Gastrocnemius medialis (tissue), 4 donors: Measurements from ENCODE around the gene CCDC47. TPM values are rescaled to one million over a fixed set of nuclear protein-coding genes. Genes with fewer than 3 reads are reported as not detected.
"Not testable (repeated sequence)": the region's sequence is repeated elsewhere in the genome, so short reads cannot be mapped to it uniquely, and the experiment has no call there.

Experiments
- ATAC-seq, 2 donors: fragments of 150-250 bp; one replicate each; pipeline ENCODE4 v1.9.1; 2016
- DNase-seq, 2 donors: peaks; one replicate each; pipeline ENCODE4 v3.0.0-alpha.2; 2019
- H3K27ac ChIP-seq, 4 donors: fragments of 200-600 bp; sonication (generic); 1 replicate in 1 of 4; 2 replicates in 3 of 4; pipeline ENCODE4 v1.5.1; 2016 to 2018; ENCODE audit warnings: mild to moderate bottlenecking in 2 of 4, moderate library complexity in 1 of 4
- H3K27me3 ChIP-seq, 3 donors: fragments of 200-600 bp; sonication (generic) in 2 of 3; 1 replicate in 1 of 3; 2 replicates in 2 of 3; pipeline versions ENCODE4 v1.5.1 to v1.6.0; 2016 to 2019; ENCODE audit warnings: mild to moderate bottlenecking in 1 of 3, moderate library complexity in 1 of 3
- H3K36me3 ChIP-seq, 2 donors: fragments of 200-600 bp; sonication (generic) in 1 of 2; one replicate each; pipeline ENCODE4 v1.5.1; 2017 to 2018
- H3K4me1 ChIP-seq, 2 donors: fragments of 200-600 bp; sonication (generic) in 1 of 2; one replicate each; pipeline ENCODE4 v1.5.1; 2016 to 2017; ENCODE audit warnings: mild to moderate bottlenecking in 2 of 2
- H3K4me3 ChIP-seq, 4 donors: fragments of 200-600 bp; sonication (generic) in 3 of 4; 1 replicate in 1 of 4; 2 replicates in 3 of 4; pipeline ENCODE4 v1.5.1; 2016 to 2019; ENCODE audit warnings: mild to moderate bottlenecking in 2 of 4
- H3K9me3 ChIP-seq, 3 donors: fragments of 200-600 bp; sonication (generic) in 2 of 3; 1 replicate in 1 of 3; 2 replicates in 2 of 3; pipeline ENCODE4 v1.5.1; 2016 to 2019
- POLR2A ChIP-seq, 2 donors: fragments of 450-650 bp; IDR thresholded peaks; one replicate each; pipeline ENCODE4 v1.6.1; 2017; ENCODE audit warnings: antibody characterized with exemption in 2 of 2, mild to moderate bottlenecking in 2 of 2, moderate library complexity in 2 of 2
- in situ Hi-C, 4 donors: fragments of 200-750 bp; cut with MboI; loops; one replicate each; pipeline versions ENCODE4 v1.15.0 to v1.8.0; 2017; ENCODE audit warnings: low sequenced_read_pairs in 4 of 4
- intact Hi-C: fragments of 100-400 bp; cut with DNase I; formaldehyde crosslinking; loops from one replicate; pipeline ENCODE4 v1.15.1; 2023; ENCODE audit warnings: low total_unique reads
- total RNA-seq, 4 donors: library from RNA; depleted of rRNA; stranded (reverse); fragments of >200 nt; gene quantifications; one replicate each; pipeline versions ENCODE4 v1.1.0 to v1.2.3, GENCODE V29; 2016
- TF ChIP-seq, protein P1 (sequence below), 5 experiments: fragments of 450-650 bp in 3 of 5; fragments of 200-600 bp in 2 of 5; sonication (generic) in 2 of 5; IDR thresholded peaks in 4 of 5; conservative IDR thresholded peaks in 1 of 5; 1 replicate in 4 of 5; 2 replicates in 1 of 5; pipeline ENCODE4 v1.5.1; 2016 to 2019; ENCODE audit warnings: antibody characterized with exemption in 5 of 5, mild to moderate bottlenecking in 3 of 5, moderate library complexity in 3 of 5

Gene CCDC47
- total RNA-seq, 4 donors from 2014 or later: 81.0 to 110 (median 86.8) TPM

DNA sequence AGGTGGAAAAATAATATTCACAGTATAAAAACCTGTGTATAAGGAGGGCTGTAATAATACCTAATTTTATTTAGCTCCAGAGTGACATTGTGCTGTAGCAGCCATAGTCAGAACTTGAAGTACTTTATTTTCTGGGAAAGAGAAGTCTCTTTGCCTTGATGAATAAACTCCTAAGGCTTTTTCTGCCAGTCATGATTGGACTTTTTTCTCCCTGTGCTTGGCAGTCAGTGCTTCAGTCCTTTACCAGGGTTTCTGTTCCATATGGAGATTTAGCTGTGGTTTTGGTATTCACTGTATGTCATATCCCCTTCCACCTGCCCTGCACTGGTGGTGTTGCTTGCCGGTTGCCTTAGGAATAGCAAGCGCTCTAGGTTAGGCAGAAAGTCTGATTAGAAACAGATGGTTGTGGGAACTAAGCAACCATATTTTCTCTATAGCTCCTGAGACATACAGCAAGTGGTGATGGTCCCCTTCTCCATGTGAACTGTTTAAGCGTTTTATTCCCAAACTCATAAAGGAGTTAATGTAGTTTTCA, 25.2 kb upstream of the CCDC47 start:
- ATAC-seq: no peak

DNA sequence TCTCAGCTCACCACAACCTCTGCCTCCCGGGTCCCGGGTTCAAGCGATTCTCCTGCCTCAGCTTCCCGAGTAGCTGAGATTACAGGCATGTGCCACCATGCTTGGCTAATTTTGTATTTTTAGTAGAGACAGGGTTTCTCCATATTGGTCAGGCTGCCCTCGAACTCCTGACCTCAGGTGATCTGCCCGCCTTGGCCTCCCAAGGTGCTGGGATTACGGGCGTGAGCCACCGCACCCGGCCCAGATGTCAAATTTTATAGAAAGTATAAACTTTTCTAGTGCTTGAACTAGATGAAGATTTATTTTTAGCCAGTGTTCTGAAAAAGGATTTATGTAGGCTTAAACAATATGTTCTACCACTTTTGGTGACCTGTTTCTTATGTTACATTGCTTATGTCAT, 23.0 kb upstream of the CCDC47 start:
- intact Hi-C loops, H3K9me3 ChIP-seq, H3K4me1 ChIP-seq, in situ Hi-C loops, ATAC-seq, H3K4me3 ChIP-seq, H3K27me3 ChIP-seq, H3K27ac ChIP-seq, DNase-seq: not testable (repeated sequence)
- peaks cover 0 to 100% of the 10 kb centered on the region in 2 donors for H3K36me3 ChIP-seq

More for the DNA sequence above, 25.2 kb upstream of the CCDC47 start:
- H3K4me1 ChIP-seq: no peaks in the 10 kb centered on the region
- no peaks in the 10 kb centered on the region for H3K9me3 ChIP-seq
- no peak overlapping the region for H3K27ac ChIP-seq
- no peak for TF ChIP-seq POLR2A (IDR thresholded peaks at IDR 0.05)
- TF ChIP-seq, protein P1, sequence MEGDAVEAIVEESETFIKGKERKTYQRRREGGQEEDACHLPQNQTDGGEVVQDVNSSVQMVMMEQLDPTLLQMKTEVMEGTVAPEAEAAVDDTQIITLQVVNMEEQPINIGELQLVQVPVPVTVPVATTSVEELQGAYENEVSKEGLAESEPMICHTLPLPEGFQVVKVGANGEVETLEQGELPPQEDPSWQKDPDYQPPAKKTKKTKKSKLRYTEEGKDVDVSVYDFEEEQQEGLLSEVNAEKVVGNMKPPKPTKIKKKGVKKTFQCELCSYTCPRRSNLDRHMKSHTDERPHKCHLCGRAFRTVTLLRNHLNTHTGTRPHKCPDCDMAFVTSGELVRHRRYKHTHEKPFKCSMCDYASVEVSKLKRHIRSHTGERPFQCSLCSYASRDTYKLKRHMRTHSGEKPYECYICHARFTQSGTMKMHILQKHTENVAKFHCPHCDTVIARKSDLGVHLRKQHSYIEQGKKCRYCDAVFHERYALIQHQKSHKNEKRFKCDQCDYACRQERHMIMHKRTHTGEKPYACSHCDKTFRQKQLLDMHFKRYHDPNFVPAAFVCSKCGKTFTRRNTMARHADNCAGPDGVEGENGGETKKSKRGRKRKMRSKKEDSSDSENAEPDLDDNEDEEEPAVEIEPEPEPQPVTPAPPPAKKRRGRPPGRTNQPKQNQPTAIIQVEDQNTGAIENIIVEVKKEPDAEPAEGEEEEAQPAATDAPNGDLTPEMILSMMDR (IDR thresholded peaks at IDR 0.05 in 4 of 5, conservative IDR thresholded peaks at IDR 0.05 in 1 of 5): no peak
- intact Hi-C loops: no loop called here
- H3K27me3 ChIP-seq: no peaks in the 10 kb centered on the region
- in situ Hi-C loops: no loop called here
- no peak for DNase-seq
- H3K4me3 ChIP-seq: no peak overlapping the region
- peaks cover 0 to 100% of the 10 kb centered on the region in 2 donors for H3K36me3 ChIP-seq

DNA sequence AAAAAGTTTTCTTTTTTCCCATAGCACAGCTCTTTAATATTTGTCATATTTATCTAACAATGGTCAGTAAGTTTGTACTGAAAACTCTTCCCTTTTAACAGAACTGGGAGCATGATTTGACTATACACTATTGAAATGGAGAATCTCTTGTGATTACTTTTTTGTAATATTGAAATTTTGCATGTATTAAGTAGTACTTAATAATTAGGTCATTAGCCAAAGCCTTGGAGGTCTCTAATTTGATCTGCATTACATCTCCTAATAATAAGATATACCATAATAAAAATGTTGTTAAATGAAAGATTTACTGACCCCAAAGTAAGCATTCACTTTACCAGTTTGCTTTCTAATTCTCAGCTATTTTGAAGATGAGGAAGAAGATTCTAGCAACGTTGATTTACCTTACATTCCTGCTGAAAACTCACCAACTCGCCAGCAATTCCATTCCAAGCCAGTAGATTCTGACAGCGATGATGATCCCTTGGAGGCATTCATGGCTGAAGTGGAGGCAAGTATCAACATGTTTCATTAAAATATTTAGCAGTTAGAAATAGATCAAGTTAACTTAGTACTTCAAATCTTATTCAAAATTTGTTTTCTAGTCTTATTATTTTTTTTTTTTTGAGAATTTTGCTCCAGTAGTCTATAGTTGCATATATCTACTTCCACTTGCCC, 18.8 kb upstream of the CCDC47 start:
- Histone ChIP-seq H3K27ac (no peak overlapping the region), H3K27me3 (no peaks in the 10 kb centered on the region), H3K36me3 (peaks cover 0 to 96% of the 10 kb centered on the region in 2 donors), H3K4me3 (no peak overlapping the region), H3K9me3 (no peaks in the 10 kb centered on the region), H3K4me1 (no peaks in the 10 kb centered on the region)
- in situ Hi-C loops (no loop called here), intact Hi-C loops (no loop called here)
- TF ChIP-seq, protein P1 (IDR thresholded peaks at IDR 0.05 in 4 of 5, conservative IDR thresholded peaks at IDR 0.05 in 1 of 5): no peak
- TF ChIP-seq POLR2A (IDR thresholded peaks at IDR 0.05): no peak
- ATAC-seq (no peak), DNase-seq (no peak)

DNA sequence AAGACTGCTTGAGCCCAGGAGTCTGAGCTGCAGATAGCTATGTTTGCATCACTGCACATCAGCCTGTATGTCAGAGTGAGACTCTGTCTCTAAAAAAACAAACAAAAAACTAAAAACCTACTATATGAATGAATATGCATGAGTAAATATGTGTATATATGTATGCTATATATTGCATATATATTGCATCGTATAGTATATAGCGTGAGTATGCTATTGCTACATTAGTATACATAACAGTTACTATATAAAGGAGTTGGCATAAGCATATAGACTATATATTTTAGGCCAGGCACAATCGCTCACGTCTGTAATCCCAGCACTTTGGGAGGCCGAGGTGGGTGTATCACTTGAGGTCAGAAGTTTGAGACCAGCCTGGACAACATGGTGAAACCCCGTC, 16.7 kb upstream of the CCDC47 start:
- Histone ChIP-seq H3K4me1 (peaks cover 9 to 13% of the 10 kb centered on the region in 2 donors), H3K27me3 (no peaks in the 10 kb centered on the region), H3K9me3 (no peaks in the 10 kb centered on the region), H3K4me3 (no peak overlapping the region), H3K36me3 (peaks cover 0 to 81% of the 10 kb centered on the region in 2 donors), H3K27ac (no peak overlapping the region)
- TF ChIP-seq, protein P1 (IDR thresholded peaks at IDR 0.05 in 4 of 5, conservative IDR thresholded peaks at IDR 0.05 in 1 of 5): no peak
- TF ChIP-seq POLR2A (IDR thresholded peaks at IDR 0.05): no peak
- DNase-seq: no peak
- in situ Hi-C loops (no loop called here), intact Hi-C loops (no loop called here)
- no peak for ATAC-seq

DNA sequence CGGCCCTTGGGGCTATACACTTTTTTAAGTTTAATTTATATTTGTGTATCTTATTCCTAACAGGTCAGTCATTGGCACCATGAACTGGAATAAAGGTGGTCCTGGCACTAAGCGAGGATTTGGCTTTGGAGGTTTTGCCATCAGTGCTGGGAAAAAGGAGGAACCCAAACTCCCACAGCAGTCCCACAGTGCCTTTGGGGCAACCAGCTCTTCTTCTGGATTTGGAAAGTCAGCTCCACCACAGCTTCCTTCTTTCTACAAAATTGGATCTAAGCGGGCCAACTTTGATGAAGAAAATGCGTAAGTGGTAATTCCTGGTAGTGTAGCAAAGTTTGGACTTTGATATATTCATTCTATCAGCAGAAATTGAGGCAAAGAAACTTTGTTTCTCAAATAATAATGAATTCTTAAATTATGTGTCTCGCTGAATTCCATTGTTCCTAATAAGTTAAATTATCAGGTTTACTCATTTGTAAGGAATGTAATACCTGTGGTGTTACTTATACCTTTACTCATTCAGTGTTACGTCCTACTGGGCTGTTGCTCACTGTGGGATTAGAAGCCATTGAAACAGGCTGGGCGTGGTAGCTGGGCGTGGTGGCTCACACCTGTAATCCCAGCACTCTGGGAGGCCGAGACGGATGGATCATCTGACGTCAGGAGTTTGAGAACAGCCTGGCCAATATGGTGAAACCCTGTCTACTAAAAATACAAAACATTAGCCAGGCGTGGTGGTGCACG, 13.7 kb upstream of the CCDC47 start:
- H3K36me3 ChIP-seq: peaks cover 0 to 57% of the 10 kb centered on the region in 2 donors
- DNase-seq: no peak

More for the DNA sequence above, 13.7 kb upstream of the CCDC47 start:
- intact Hi-C loops: no loop called here
- H3K9me3 ChIP-seq: no peaks in the 10 kb centered on the region
- no peak for ATAC-seq
- no peaks in the 10 kb centered on the region for H3K27me3 ChIP-seq
- in situ Hi-C loops: loop anchor here in 1 of 4 donors (5.0 kb wide), 1 partner anchor 50 kb away; no protein-coding TSS in a partner anchor
- no peak overlapping the region for H3K4me3 ChIP-seq
- no peak for TF ChIP-seq POLR2A (IDR thresholded peaks at IDR 0.05)
- TF ChIP-seq, protein P1 (IDR thresholded peaks at IDR 0.05 in 4 of 5, conservative IDR thresholded peaks at IDR 0.05 in 1 of 5): no peak
- H3K27ac ChIP-seq: peak overlapping the region in 1 of 4 donors; percentile 68
- peaks cover 11 to 15% of the 10 kb centered on the region in 2 donors for H3K4me1 ChIP-seq
